M059J (cell line): ENCODE measurements around the gene ARHGEF9. TPM values are rescaled to one million over a fixed set of nuclear protein-coding genes. Genes with fewer than 3 reads are reported as not detected.
A peak's percentile ranks its signal among the peaks of the same experiment; 100 is the strongest.
"Not testable (repeated sequence)": the region's sequence is repeated elsewhere in the genome, so short reads cannot be mapped to it uniquely, and the experiment has no call there.

Experiments
- DNase-seq: peaks from one replicate; pipeline ENCODE4 v3.0.0-alpha.2; 2012; ENCODE audit warnings: low read depth
- total RNA-seq: library from RNA; depleted of rRNA; stranded (reverse); fragments of >200 nt; shearing (Covaris generic); gene quantifications from 2 replicates; pipeline ENCODE4 v1.2.3, GENCODE V29; 2014

Gene ARHGEF9
- total RNA-seq, 1 experiment from 2014 or later = 28.1 TPM

- DNase-seq = no peak
Observed at GRCh38 chrX:63661676-63662075, 123.3 kb downstream of the ARHGEF9 start.

- DNase-seq = peak; percentile 55
Observed at GRCh38 chrX:63658920-63659319, 126.1 kb downstream of the ARHGEF9 start.

GRCh38 chrX:63657821-63658220 lies 127.2 kb downstream of the ARHGEF9 start:
- peak; percentile 86 for DNase-seq

- DNase-seq = peak; percentile 77
Observed at GRCh38 chrX:63656871-63657580, 128.0 kb downstream of the ARHGEF9 start.

- no peak for DNase-seq
Observed at GRCh38 chrX:63652086-63652765, 132.8 kb downstream of the ARHGEF9 start.

- not testable (repeated sequence) for DNase-seq
Observed at GRCh38 chrX:63645748-63646147, 139.3 kb downstream of the ARHGEF9 start.

- no peak for DNase-seq
Observed at GRCh38 chrX:63635750-63636149, 149.3 kb downstream of the ARHGEF9 start.

- DNase-seq = no peak
Observed at GRCh38 chrX:63613531-63614028, 171.4 kb downstream of the ARHGEF9 start.

DNA sequence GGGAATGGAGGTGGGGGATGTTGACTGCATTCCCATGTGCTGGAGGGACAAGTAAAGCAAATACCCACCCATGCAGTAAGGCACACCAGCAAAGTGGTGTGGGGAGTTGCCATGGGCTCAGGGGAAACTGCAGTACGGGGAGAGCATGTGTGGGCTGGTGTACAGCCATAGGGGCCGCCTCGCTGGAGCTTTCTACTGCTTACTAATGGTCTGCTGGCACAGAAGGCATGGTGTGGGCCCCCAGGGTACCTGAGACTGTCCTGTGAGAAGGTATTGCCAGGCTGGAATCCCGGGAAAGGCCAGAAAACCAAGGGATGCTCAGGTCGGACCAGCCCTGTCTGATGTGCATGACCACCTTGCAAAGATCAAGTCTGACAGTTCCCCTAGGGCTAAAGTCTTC lies 199.1 kb downstream of the ARHGEF9 start:
- DNase-seq = no peak
